K562 (cell line): ENCODE results near the gene EDRF1. TPM values are rescaled to one million over a fixed set of nuclear protein-coding genes. Genes with fewer than 3 reads are reported as not detected.

Source experiments
- BCL6 ChIP-seq: fragments of 250-450 bp; sonication (Bioruptor Pico); IDR thresholded peaks from 2 replicates; pipeline ENCODE4 v1.4.0; 2020
- ELF4 ChIP-seq: fragments of 450-650 bp; formaldehyde crosslinking; IDR thresholded peaks from 2 replicates; pipeline ENCODE4 v1.4.0; 2022; ENCODE audit warnings: missing genetic modification characterization
- FOXA3 ChIP-seq, 2 experiments: fragments of 450-650 bp in 1 of 2; sonication (generic) in 1 of 2; formaldehyde crosslinking; IDR thresholded peaks in 1 of 2; conservative IDR thresholded peaks in 1 of 2; 2 replicates each; pipeline versions ENCODE4 v1.4.0 to v1.8.0; 2020 to 2022; ENCODE audit warnings: mild to moderate bottlenecking in 2 of 2, missing genetic modification reagents in 1 of 2
- MAFF ChIP-seq: IDR thresholded peaks from 2 replicates; pipeline ENCODE4 v1.6.1; 2012; ENCODE audit warnings: low read length, improper control_type of control experiment
- PCBP2 ChIP-seq: fragments of 200-400 bp; formaldehyde crosslinking; IDR thresholded peaks from 2 replicates; pipeline ENCODE4 v1.6.1; 2018; ENCODE audit warnings: low read length, low read depth, mild to moderate bottlenecking, moderate library complexity; ENCODE audit not compliant: poor library complexity, severe bottlenecking
- RBM25 ChIP-seq: fragments of 200-400 bp; formaldehyde crosslinking; IDR thresholded peaks from 2 replicates; pipeline ENCODE4 v1.6.1; 2018; ENCODE audit warnings: low read length, low read depth, moderate library complexity; ENCODE audit not compliant: severe bottlenecking
- SRF ChIP-seq, 2 experiments: fragments of 250-450, 450-650 bp in 1 of 2; sonication (Bioruptor Pico) in 1 of 2; sonication (generic) in 1 of 2; formaldehyde crosslinking; IDR thresholded peaks; 2 replicates each; pipeline versions ENCODE4 v1.5.0 to v1.5.1; 2020 to 2022; ENCODE audit warnings: mild to moderate bottlenecking in 1 of 2, missing genetic modification reagents in 1 of 2
- ZNF174 ChIP-seq: fragments of 250-450 bp; sonication (Bioruptor Pico); IDR thresholded peaks from 2 replicates; pipeline ENCODE4 v1.4.0; 2020; ENCODE audit warnings: mild to moderate bottlenecking
- ZNF224 ChIP-seq: sonication (generic); formaldehyde crosslinking; IDR thresholded peaks from 2 replicates; pipeline ENCODE4 v1.8.0; 2022; ENCODE audit warnings: mild to moderate bottlenecking, missing genetic modification reagents
- polyA plus RNA-seq, 8 experiments: library from polyadenylated mRNA; depleted of rRNA in 4 of 8; stranded (reverse) in 5 of 8; unstranded in 3 of 8; fragments of >200 nt; fragmentation: Nextera tagmentation in 2 of 8; fragmentation: Illumina TruSeq in 1 of 8; extraction: Ambion mirVana in 2 of 8; extraction: Trizol in 1 of 8; gene quantifications; 2 replicates each; pipeline versions ENCODE4 v1.2.1 to v1.2.3, GENCODE V29; 2011 to 2014; ENCODE audit warnings: inconsistent platforms in 1 of 8, missing spikeins in 1 of 8
- total RNA-seq, 7 experiments: library from RNA; depleted of rRNA in 6 of 7; stranded (reverse); fragments of >200 nt in 6 of 7; fragmentation: Illumina TruSeq in 2 of 7; extraction: Trizol in 2 of 7; gene quantifications; 2 replicates each; pipeline versions ENCODE4 v1.2.1 to v1.2.3, GENCODE V29; 2011 to 2021; ENCODE audit warnings: low replicate concordance in 1 of 7
- TF ChIP-seq, protein P1 (sequence below): fragments of 250-450 bp; sonication (Bioruptor Pico); IDR thresholded peaks from 2 replicates; pipeline ENCODE4 v1.4.0; 2020; ENCODE audit warnings: mild to moderate bottlenecking, moderate library complexity

EDRF1 gene
- total and polyA plus RNA-seq, 9 of the 15 experiments (the other 6 are each of a cell fraction or from before 2014, with no cell fraction given), result 7.6 to 26.0 (median 18.6) TPM

DNA sequence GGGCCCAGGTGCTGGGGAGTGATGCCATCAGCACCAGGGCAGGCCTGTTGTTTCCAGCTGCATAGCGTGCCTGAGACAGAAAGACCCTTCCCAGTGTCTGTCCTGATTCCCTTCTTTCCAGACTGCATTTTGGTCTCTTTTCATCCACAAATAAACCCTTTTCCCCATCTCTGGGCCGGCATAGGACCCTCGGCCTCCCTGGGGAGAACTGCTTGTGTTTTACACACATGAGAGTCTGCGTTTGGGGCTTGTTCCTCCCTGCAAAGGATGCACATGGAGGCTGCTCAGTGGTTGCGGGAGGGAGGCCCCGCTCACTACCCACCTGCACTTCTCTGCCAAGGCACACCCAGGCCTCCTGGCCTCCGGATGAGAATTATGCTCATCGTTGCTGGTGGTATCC lies 61.9 kb downstream of the EDRF1 start (continued):
- TF ChIP-seq, protein P1, sequence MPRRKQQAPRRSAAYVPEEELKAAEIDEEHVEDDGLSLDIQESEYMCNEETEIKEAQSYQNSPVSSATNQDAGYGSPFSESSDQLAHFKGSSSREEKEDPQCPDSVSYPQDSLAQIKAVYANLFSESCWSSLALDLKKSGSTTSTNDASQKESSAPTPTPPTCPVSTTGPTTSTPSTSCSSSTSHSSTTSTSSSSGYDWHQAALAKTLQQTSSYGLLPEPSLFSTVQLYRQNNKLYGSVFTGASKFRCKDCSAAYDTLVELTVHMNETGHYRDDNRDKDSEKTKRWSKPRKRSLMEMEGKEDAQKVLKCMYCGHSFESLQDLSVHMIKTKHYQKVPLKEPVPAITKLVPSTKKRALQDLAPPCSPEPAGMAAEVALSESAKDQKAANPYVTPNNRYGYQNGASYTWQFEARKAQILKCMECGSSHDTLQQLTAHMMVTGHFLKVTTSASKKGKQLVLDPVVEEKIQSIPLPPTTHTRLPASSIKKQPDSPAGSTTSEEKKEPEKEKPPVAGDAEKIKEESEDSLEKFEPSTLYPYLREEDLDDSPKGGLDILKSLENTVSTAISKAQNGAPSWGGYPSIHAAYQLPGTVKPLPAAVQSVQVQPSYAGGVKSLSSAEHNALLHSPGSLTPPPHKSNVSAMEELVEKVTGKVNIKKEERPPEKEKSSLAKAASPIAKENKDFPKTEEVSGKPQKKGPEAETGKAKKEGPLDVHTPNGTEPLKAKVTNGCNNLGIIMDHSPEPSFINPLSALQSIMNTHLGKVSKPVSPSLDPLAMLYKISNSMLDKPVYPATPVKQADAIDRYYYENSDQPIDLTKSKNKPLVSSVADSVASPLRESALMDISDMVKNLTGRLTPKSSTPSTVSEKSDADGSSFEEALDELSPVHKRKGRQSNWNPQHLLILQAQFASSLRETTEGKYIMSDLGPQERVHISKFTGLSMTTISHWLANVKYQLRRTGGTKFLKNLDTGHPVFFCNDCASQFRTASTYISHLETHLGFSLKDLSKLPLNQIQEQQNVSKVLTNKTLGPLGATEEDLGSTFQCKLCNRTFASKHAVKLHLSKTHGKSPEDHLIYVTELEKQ (CRISPR knock-in tag), result no peak
- no peak for TF ChIP-seq RBM25
- no peak for TF ChIP-seq SRF (CRISPR knock-in tag; IDR thresholded peaks at IDR 0.05)
- no peak for TF ChIP-seq BCL6
- no peak for TF ChIP-seq ZNF174 (CRISPR knock-in tag)
- TF ChIP-seq FOXA3 (CRISPR knock-in tag; conservative IDR thresholded peaks at IDR 0.05 in 1 of 2, IDR thresholded peaks at IDR 0.05 in 1 of 2), result no peak
- no peak for TF ChIP-seq ZNF224 (CRISPR knock-in tag)
- TF ChIP-seq MAFF, result no peak
- TF ChIP-seq PCBP2, result no peak
- TF ChIP-seq ELF4 (CRISPR knock-in tag), result no peak
- TF ChIP-seq, all 486 proteins: peak for 0
